Prostate gland (tissue), 2 donors: ENCODE data around the gene WSB1. TPM values are rescaled to one million over a fixed set of nuclear protein-coding genes. Genes with fewer than 3 reads are reported as not detected.

Experiments used
- DNase-seq: peaks from one replicate; pipeline ENCODE4 v3.0.0-alpha.2; 2019; ENCODE audit warnings: low spot score
- H3K27ac ChIP-seq, 2 donors: fragments of 200-600 bp; sonication (generic); 2 replicates each; pipeline ENCODE4 v1.5.1; 2017 to 2019
- H3K27me3 ChIP-seq: fragments of 200-600 bp; sonication (generic); replicated peaks from 2 replicates; pipeline ENCODE4 v1.5.1; 2019; ENCODE audit not compliant: insufficient read depth
- H3K36me3 ChIP-seq, 2 donors: fragments of 200-600 bp; sonication (generic); 1 replicate in 1 of 2; 2 replicates in 1 of 2; pipeline versions ENCODE4 v1.5.1 to v1.8.1; 2017 to 2019
- H3K4me1 ChIP-seq: fragments of 200-600 bp; sonication (generic); replicated peaks from 2 replicates; pipeline ENCODE4 v1.5.1; 2019
- H3K4me3 ChIP-seq, 2 donors: fragments of 200-600 bp; sonication (generic); 2 replicates each; pipeline ENCODE4 v1.5.1; 2017 to 2019
- H3K9me3 ChIP-seq: fragments of 200-600 bp; sonication (generic); 2 replicates; pipeline ENCODE4 v1.5.1; 2017
- CTCF ChIP-seq, 4 experiments: fragments of 200-600 bp in 2 of 4; fragments of 450-650 bp in 2 of 4; sonication (generic) in 2 of 4; IDR thresholded peaks; 1 replicate in 3 of 4; 2 replicates in 1 of 4; pipeline ENCODE4 v1.5.1; 2016 to 2019; ENCODE audit warnings: antibody characterized with exemption in 4 of 4, mild to moderate bottlenecking in 2 of 4, moderate library complexity in 2 of 4
- POLR2A ChIP-seq: fragments of 450-650 bp; IDR thresholded peaks from one replicate; pipeline ENCODE4 v1.6.1; 2016; ENCODE audit warnings: antibody characterized with exemption, mild to moderate bottlenecking
- POLR2AphosphoS5 ChIP-seq: sonication (generic); formaldehyde crosslinking; IDR thresholded peaks from one replicate; pipeline ENCODE4 v1.6.1; 2017; ENCODE audit warnings: antibody characterized with exemption
- WGBS: methylation state at CpG from one replicate; pipeline ENCODE4 v1.1.5; 2018; 5-methylcytosine and 5-hydroxymethylcytosine counted together
- intact Hi-C: fragments of 100-400 bp; cut with DNase I; formaldehyde crosslinking; loops from one replicate; pipeline ENCODE4 v1.14.2; 2022
- total RNA-seq, 2 donors: library from RNA; depleted of rRNA; stranded (reverse); fragments of >200 nt; gene quantifications; one replicate each; pipeline ENCODE4 v1.1.0, GENCODE V29; 2016

WSB1 gene
- total RNA-seq, 2 donors from 2014 or later: 45.7 to 116 TPM

- H3K27me3 ChIP-seq: no peaks in the 10 kb centered on the region
- 85% methylated on average over 8 of the region's 8 CpGs for WGBS
- no peak for DNase-seq
- no peak overlapping the region for H3K27ac ChIP-seq
- H3K4me1 ChIP-seq: no peaks in the 10 kb centered on the region
- intact Hi-C loops: loop anchor here (10.0 kb wide), 2 partner anchors 99 to 139 kb away; partner anchors contain the start of gene KSR1
- H3K9me3 ChIP-seq: no peaks in the 10 kb centered on the region
- no peak overlapping the region for H3K4me3 ChIP-seq
- TF ChIP-seq POLR2A: no peak
- no peak for TF ChIP-seq CTCF (IDR thresholded peaks at IDR 0.05)
- no peak for TF ChIP-seq POLR2AphosphoS5
- no peaks in the 10 kb centered on the region for H3K36me3 ChIP-seq
Measured at GRCh38 chr17:27356091-27356705, 62.3 kb downstream of the WSB1 start.

GRCh38 chr17:27357236-27357635 is 63.3 kb downstream of the WSB1 start:
- WGBS: 88% methylated on average over 5 of the region's 5 CpGs
- Histone ChIP-seq H3K9me3 (no peaks in the 10 kb centered on the region), H3K27ac (no peak overlapping the region), H3K4me3 (no peak overlapping the region), H3K4me1 (no peaks in the 10 kb centered on the region), H3K36me3 (no peaks in the 10 kb centered on the region), H3K27me3 (no peaks in the 10 kb centered on the region)
- intact Hi-C loops: loop anchor here (10.0 kb wide), 2 partner anchors 98 to 138 kb away; partner anchors contain the start of gene KSR1
- TF ChIP-seq POLR2AphosphoS5: no peak
- no peak for TF ChIP-seq CTCF (IDR thresholded peaks at IDR 0.05)
- TF ChIP-seq POLR2A: no peak
- DNase-seq: no peak

GRCh38 chr17:27360507-27360906 is 66.6 kb downstream of the WSB1 start:
- intact Hi-C loops: loop anchor here (10.0 kb wide), 1 partner anchor 414 kb away; no protein-coding TSS in a partner anchor
- no peaks in the 10 kb centered on the region for H3K4me1 ChIP-seq
- no peak overlapping the region for H3K4me3 ChIP-seq
- no peak for DNase-seq
- H3K27me3 ChIP-seq: no peaks in the 10 kb centered on the region
- H3K27ac ChIP-seq: no peak overlapping the region
- TF ChIP-seq POLR2A (no peak), POLR2AphosphoS5 (no peak), CTCF (IDR thresholded peaks at IDR 0.05) (no peak)
- H3K9me3 ChIP-seq: no peaks in the 10 kb centered on the region
- H3K36me3 ChIP-seq: no peaks in the 10 kb centered on the region
- 37% methylated on average over 8 of the region's 8 CpGs for WGBS

GRCh38 chr17:27361695-27362094 is 67.8 kb downstream of the WSB1 start:
- no peaks in the 10 kb centered on the region for H3K9me3 ChIP-seq
- no peaks in the 10 kb centered on the region for H3K27me3 ChIP-seq
- no peak overlapping the region for H3K4me3 ChIP-seq
- WGBS: 82% methylated on average over 2 of the region's 2 CpGs
- intact Hi-C loops: loop anchor here (10.0 kb wide), 1 partner anchor 413 kb away; no protein-coding TSS in a partner anchor
- no peak overlapping the region for H3K27ac ChIP-seq
- TF ChIP-seq CTCF (IDR thresholded peaks at IDR 0.05) (no peak), POLR2AphosphoS5 (no peak), POLR2A (no peak)
- H3K4me1 ChIP-seq: no peaks in the 10 kb centered on the region
- DNase-seq: no peak
- no peaks in the 10 kb centered on the region for H3K36me3 ChIP-seq

- intact Hi-C loops: loop anchor here (10.0 kb wide), 1 partner anchor 412 kb away; no protein-coding TSS in a partner anchor
- H3K9me3 ChIP-seq: no peaks in the 10 kb centered on the region
- H3K4me1 ChIP-seq: no peaks in the 10 kb centered on the region
- no peak overlapping the region for H3K27ac ChIP-seq
- DNase-seq: no peak
- no peak overlapping the region for H3K4me3 ChIP-seq
- H3K36me3 ChIP-seq: no peaks in the 10 kb centered on the region
- TF ChIP-seq POLR2AphosphoS5: no peak
- no peak for TF ChIP-seq CTCF (IDR thresholded peaks at IDR 0.05)
- TF ChIP-seq POLR2A: no peak
- H3K27me3 ChIP-seq: no peaks in the 10 kb centered on the region
- 76% methylated on average over 6 of the region's 6 CpGs for WGBS
Measured at GRCh38 chr17:27362503-27362902, 68.6 kb downstream of the WSB1 start.
